ENCODE measurements around the gene KIAA1217. TPM values are rescaled to one million over a fixed set of nuclear protein-coding genes. Genes with fewer than 3 reads are reported as not detected.

The KIAA1217 gene
- total RNA-seq, 4 donors from 2014 or later = 67.3 to 104 (median 89.8) TPM

DNA sequence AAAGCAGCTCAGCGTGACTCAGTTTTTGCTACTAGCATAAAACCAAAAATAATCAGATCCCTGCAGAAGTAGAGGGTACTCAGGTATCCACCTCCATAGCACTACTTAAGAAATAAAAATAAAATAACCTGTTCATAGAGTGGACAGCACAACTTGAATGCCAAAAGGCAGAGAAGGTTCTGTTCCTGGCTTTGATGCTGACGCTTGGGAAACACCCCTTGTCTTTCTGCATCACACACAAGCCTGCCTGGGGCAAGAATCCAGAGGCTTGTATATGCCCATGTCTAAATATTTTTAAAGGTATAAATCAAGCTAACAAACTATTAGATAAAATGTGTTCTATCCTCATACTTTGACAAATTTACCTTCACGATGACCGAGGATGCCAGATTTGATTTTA, 207.3 kb downstream of the KIAA1217 start:
- H3K36me3 ChIP-seq = no peaks in the 10 kb centered on the region
- WGBS, 2 donors = 51 to 55% methylated on average over 4 of the region's 4 CpGs
- intact Hi-C loops (cut with DNase I) = no loop called here
- peaks cover 44 to 53% of the 10 kb centered on the region in 2 donors for H3K4me1 ChIP-seq
- no peak for TF ChIP-seq POLR2A (IDR thresholded peaks at IDR 0.05)
- TF ChIP-seq, protein P1, sequence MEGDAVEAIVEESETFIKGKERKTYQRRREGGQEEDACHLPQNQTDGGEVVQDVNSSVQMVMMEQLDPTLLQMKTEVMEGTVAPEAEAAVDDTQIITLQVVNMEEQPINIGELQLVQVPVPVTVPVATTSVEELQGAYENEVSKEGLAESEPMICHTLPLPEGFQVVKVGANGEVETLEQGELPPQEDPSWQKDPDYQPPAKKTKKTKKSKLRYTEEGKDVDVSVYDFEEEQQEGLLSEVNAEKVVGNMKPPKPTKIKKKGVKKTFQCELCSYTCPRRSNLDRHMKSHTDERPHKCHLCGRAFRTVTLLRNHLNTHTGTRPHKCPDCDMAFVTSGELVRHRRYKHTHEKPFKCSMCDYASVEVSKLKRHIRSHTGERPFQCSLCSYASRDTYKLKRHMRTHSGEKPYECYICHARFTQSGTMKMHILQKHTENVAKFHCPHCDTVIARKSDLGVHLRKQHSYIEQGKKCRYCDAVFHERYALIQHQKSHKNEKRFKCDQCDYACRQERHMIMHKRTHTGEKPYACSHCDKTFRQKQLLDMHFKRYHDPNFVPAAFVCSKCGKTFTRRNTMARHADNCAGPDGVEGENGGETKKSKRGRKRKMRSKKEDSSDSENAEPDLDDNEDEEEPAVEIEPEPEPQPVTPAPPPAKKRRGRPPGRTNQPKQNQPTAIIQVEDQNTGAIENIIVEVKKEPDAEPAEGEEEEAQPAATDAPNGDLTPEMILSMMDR (IDR thresholded peaks at IDR 0.05) = no peak
- H3K27ac ChIP-seq = peak overlapping the region; percentile 80 to 98 (median 94)
- H3K9me3 ChIP-seq = no peaks in the 10 kb centered on the region
- peak; percentile 59 to 73 for DNase-seq
- H3K4me3 ChIP-seq (replicated peaks in 1 of 3) = no peak overlapping the region
- H3K27me3 ChIP-seq = no peaks in the 10 kb centered on the region

DNA sequence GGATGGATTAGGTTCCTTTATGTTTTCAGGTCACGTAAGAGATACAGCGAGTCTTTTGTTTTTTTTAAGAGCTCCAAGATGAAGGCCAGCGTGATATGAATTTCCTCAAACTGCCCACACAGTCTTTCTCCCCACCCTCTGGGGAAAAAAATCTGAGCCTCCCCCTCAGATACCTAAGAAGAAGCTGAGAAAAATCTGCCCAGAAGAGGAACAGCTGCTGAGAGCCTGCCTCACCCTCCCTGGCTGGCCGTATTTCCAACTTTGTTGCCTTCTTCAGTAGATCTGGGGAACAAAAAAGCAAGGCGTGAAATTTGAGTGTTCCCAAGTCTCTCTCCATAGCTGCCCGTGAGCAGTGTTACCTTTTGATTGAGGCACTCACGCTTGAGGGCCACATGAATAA, 208.1 kb downstream of the KIAA1217 start:
- DNase-seq = no peak

DNA sequence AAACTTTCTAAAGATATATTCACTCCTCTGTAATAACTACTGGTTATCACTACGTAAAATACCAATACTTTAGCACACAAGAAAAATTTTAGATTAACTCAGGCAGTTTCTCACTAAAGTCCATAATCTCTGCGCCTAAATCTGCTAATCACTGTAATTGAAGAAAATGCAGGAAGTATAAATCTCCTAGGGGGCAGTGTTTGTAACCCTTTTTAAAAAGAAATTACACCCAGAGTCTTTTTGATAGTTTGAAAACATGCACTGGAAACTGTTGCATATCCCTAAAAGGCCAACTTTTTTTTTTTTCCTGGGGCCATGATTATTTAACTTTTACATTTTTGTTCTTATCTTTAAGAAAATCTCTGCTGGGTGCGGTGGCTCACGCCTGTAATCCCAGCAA, 209.6 kb downstream of the KIAA1217 start:
- DNase-seq = no peak
- no peak for TF ChIP-seq POLR2A (IDR thresholded peaks at IDR 0.05)
- TF ChIP-seq, protein P1 (IDR thresholded peaks at IDR 0.05) = peak in 3 of 6 experiments; percentile 12 to 28 (median 23)
- Histone ChIP-seq H3K4me1 (peaks cover 40 to 46% of the 10 kb centered on the region in 2 donors), H3K4me3 (replicated peaks in 1 of 3) (no peak overlapping the region), H3K27me3 (no peaks in the 10 kb centered on the region), H3K27ac (peak overlapping the region in 2 of 3 donors; percentile 58 to 98), H3K9me3 (no peaks in the 10 kb centered on the region), H3K36me3 (no peaks in the 10 kb centered on the region)
- intact Hi-C loops (cut with DNase I) = no loop called here
- 94 to 96% methylated on average over 4 of the region's 4 CpGs for WGBS, 2 donors

More for the DNA sequence above, 208.1 kb downstream of the KIAA1217 start:
- no peak overlapping the region for H3K4me3 ChIP-seq (replicated peaks in 1 of 3)
- TF ChIP-seq, protein P1 (IDR thresholded peaks at IDR 0.05) = no peak
- no peak for TF ChIP-seq POLR2A (IDR thresholded peaks at IDR 0.05)
- 89 to 90% methylated on average over 7 of the region's 7 CpGs for WGBS, 2 donors
- H3K27ac ChIP-seq = peak overlapping the region in 2 of 3 donors; percentile 94 to 98
- no peaks in the 10 kb centered on the region for H3K9me3 ChIP-seq
- no peaks in the 10 kb centered on the region for H3K27me3 ChIP-seq
- H3K4me1 ChIP-seq = peaks cover 44 to 53% of the 10 kb centered on the region in 2 donors
- H3K36me3 ChIP-seq = no peaks in the 10 kb centered on the region
- intact Hi-C loops (cut with DNase I) = no loop called here

DNA sequence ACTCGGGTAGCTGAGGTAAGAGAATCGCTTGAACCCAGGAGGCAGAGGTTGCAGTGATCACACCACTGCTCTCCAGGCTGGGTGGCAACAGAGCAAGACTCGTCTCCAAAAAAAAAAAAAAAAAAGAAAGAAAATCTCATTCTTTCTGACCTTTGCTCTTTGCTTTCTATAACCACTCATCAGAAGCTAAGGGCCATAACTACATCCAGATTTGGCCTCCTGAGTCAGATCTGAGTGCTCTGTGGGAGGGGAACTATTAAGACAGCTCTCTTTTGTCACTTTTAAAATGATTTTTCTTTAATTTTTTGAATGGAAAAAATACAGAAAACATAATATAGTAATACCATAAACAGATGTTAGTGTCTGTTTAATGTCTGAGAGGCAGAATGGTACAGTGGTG, 210.1 kb downstream of the KIAA1217 start:
- TF ChIP-seq, protein P1 (IDR thresholded peaks at IDR 0.05) = no peak
- TF ChIP-seq POLR2A (IDR thresholded peaks at IDR 0.05) = no peak
- Histone ChIP-seq H3K27ac (peak overlapping the region in 2 of 3 donors; percentile 45 to 58), H3K9me3 (no peaks in the 10 kb centered on the region), H3K4me1 (peaks cover 36 to 41% of the 10 kb centered on the region in 2 donors), H3K4me3 (replicated peaks in 1 of 3) (no peak overlapping the region), H3K27me3 (no peaks in the 10 kb centered on the region), H3K36me3 (no peaks in the 10 kb centered on the region)
- DNase-seq = no peak
- intact Hi-C loops (cut with DNase I) = no loop called here
- WGBS, 2 donors = 63 to 70% methylated on average over 3 of the region's 3 CpGs

DNA sequence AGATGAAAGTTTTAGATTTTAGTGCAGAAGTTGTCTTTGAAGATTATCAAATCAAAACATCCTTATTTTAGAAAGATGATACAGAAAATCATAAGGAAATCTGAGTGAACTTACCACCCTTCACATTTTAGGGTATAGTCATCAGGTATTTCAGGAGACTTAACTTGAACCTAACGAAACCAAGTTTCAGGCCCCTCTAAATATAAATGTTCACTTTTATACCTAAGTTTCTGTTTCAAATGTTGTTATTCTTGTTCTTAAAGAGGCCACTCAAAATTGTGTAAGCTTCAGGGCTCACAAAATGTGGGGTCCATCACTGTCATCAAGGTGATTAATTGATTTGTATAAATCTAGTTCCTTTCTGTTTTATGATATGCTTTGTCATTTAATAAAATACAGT, 216.2 kb downstream of the KIAA1217 start:
- Histone ChIP-seq H3K9me3 (no peaks in the 10 kb centered on the region), H3K4me3 (replicated peaks in 1 of 3) (no peak overlapping the region), H3K4me1 (peaks cover 0 to 10% of the 10 kb centered on the region in 2 donors), H3K36me3 (no peaks in the 10 kb centered on the region), H3K27ac (no peak overlapping the region), H3K27me3 (no peaks in the 10 kb centered on the region)
- intact Hi-C loops (cut with DNase I) = no loop called here
- TF ChIP-seq POLR2A (IDR thresholded peaks at IDR 0.05) = no peak
- TF ChIP-seq, protein P1 (IDR thresholded peaks at IDR 0.05) = no peak
- 91 to 98% methylated on average over 1 of the region's 1 CpG for WGBS, 2 donors
- DNase-seq = no peak

All from thyroid gland (tissue), 4 donors.